NCI-H2196 (cell line): ENCODE data around the gene PLA2G15.

Source experiments
- DNase-seq: peaks from one replicate; lab custom pipeline; 2025; ENCODE audit not compliant: unreplicated experiment; lab: John Stamatoyannopoulos, UW

Gene PLA2G15, protein sequence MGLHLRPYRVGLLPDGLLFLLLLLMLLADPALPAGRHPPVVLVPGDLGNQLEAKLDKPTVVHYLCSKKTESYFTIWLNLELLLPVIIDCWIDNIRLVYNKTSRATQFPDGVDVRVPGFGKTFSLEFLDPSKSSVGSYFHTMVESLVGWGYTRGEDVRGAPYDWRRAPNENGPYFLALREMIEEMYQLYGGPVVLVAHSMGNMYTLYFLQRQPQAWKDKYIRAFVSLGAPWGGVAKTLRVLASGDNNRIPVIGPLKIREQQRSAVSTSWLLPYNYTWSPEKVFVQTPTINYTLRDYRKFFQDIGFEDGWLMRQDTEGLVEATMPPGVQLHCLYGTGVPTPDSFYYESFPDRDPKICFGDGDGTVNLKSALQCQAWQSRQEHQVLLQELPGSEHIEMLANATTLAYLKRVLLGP

DNA sequence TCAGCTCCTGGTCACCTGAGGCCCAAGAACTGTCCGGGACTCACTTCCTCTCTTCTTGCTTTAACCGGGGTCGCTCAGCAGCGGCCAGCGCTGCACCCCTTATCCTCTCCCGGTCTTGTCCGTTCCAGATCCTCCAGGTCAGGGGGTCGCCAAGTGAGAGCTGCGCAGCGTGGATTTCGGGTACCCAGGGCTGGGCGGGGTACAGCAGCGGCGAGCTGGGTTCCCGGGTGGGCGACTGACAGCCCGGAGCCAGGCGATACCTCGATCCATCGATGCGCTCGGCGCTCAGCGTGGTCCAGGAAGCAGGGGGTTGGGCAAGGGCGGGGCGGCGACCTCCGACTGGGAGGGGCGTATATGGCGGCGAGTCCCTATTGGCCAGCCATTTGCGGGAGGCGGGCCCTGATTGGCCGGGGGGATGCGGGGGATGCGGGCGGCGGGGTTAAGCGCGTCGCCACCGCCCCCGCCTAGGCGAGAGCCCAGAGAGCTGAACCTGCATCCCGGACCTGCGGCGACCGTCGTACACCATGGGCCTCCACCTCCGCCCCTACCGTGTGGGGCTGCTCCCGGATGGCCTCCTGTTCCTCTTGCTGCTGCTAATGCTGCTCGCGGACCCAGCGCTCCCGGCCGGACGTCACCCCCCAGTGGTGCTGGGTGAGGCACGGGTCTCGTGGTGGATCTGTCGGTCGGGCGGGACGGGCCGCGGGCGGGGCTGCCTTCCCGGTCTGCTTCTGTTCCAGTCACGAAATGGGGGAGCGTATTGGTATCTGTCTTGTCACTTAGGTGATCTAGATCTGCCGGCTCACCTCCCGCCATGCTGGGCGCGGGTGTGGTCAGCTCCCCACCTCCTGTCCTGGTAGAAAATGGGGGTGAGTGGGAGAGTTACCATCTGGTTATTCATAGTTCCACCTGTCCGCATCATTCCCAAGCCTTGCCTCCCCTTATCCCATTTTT lies at the start of gene PLA2G15:
Gene PLA2G15, plus strand, starts transcription at position 471 of the 951 bp plus-strand sequence. Its CDS starts 54 bp downstream, at position 525.
- DNase-seq: peak; percentile 72

DNA sequence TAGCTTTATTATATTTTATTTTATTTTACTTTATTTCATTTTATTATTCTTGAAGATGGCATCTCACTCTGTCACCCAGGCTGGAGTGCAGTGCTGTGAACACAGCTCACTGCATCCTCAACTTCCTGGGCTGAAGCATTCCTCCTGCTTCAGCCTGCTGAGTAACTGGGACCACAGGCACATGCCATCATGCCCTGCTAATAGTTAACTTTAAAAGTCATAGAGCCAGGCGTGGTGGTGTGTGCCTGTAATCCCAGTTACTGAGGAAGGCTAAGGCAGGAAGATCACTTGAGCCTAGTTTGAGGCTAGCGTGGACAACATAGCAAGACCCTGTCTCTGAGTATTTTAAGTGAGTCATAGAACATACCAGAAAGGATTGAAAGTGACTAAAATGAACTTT lies 47.9 kb upstream of the PLA2G15 start:
- DNase-seq: no peak

DNA sequence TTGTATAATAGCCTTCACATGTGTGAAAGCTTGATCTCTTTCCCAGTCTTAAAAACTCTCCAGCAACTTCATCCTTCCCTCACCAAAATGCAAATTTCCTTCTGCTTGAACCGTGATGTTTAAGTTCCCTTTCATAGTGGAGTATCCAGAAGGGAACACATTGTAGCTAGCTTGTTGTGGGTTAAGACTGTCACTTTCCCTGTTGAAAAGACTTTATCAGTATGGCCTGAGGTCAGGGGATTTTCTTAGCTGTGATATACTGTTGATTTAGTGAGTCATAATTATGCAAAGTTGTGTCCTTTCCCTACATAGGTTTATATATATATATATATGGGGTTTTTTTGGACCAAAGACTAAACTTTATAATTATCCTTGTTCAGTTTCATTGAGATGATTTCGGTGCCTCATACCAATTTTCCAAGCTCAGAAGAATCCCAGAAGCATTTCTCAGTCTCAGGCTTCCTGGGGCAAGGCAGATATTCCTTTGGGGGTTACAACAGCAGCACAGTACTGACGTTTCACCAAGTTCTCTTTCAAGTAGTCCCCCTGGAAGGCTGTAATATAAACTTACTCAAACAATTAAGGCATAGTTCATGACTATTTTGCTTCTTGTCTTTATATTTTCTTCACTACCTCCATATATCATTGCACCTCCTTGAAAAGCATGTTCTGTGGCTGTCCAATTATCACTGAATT lies 44.9 kb upstream of the PLA2G15 start:
- DNase-seq: no peak

DNA sequence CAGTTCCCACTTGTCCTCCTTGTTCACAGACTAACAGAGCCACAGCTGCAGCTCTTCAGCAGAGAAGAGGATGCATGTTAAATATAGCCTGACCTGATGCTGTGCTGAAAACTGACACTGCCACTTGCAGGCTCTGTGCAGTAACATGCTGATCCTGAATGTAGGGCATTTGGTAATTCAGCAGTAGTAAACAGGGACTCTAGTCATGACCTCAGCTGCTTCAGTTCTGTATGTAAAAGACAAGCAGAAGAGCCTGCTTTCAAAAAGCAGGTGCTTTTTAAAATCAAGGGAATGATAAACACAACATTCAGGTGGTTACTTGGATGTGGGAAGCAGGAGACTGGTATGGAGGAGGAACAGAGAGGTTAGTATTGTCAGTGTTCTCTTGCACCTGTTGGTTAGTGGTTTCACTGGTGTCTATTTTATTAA lies 43.1 kb upstream of the PLA2G15 start:
- peak; percentile 28 for DNase-seq

DNA sequence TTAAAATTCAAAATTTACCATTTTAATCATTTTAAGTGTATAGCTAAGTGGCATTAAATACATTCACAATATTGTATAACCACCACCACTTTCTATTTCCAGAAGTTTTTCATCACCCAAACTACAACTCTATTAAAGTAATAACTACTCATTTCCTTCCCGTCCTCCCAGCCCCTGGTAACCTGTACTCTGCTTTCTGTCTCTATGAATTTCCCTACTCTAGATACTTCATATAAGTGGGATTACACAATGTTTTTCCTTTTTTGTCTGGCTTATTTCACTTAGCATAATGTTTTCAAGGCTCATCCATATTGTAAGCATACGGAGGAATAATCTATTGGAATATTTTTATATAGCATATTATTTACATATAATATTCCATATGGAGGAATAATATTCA lies 38.9 kb upstream of the PLA2G15 start:
- DNase-seq: no peak

DNA sequence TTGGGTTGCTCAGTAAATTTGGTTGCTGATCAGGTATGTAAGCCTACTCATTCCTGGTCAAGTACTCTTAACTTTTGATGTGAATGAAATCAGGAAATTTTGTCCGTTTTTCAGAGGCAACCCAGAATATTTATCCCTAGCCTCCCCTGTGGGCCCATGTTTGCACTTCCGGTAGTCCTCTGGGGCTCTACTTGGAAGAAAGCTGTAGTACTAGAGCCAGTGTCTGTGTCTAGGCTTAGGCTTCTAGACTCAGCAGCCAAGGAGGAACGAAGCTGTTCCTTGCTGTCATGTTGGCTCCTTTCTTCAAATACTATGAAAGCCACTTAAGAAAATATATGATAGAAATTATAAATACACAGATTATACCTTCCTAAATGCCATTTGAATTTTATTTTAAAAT lies 30.4 kb upstream of the PLA2G15 start:
- no peak for DNase-seq

DNA sequence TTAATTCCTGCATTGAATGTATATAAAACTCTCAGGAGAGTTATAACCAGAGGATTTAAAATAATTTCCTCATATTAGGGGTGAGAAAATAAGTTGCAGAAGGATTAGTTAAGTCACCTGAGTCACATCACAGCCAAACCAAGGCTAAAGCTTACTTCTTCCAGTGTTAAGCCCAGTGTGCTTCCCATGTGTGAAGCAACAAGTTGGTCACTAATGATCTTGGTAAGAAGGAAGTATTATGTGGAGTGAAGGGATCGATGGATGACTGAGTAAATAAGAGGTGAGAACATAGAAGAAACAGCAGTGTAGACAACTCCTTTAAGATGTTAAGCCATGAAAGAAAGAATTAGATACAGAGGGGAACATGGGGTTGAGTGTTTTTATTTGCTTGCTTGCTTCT lies 29.9 kb upstream of the PLA2G15 start:
- DNase-seq: no peak

DNA sequence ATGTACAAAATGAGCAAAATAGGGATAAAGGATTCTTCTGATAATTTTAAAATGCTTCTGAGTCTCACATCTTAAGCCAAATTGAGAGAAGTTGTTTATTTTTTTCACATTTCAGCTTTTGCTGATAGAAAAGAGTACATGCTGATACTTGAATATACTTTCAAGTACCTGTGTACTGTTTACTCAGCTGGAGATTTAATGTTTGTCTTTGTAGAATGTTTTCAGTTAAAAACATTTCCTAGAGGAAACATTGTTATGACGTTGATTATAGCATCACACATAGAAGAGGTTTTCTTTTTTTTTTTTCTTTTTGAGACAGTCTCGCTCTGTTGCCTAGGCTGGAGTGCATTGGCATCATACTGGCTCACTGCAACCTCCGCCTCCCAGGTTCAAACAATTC lies 28.9 kb upstream of the PLA2G15 start:
- no peak for DNase-seq

DNA sequence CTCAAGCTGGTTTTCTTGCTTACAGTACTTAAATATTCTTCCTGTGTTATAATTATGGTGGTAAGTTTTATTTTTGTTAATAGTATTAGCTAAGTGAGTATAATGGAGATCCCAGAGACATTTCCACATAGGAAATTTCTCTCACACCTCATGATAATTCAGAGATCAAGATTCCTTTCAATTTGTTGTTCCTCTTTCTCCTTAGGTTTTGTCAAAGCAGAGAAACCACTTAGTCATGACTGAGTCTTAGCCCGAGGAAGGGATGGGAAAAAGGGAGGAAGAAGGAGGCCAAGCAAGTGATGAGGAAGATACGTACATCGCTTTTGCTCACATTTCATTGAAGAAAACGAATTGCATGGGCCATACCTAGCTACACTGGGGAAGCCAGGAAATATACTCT lies 27.7 kb upstream of the PLA2G15 start:
- no peak for DNase-seq

DNA sequence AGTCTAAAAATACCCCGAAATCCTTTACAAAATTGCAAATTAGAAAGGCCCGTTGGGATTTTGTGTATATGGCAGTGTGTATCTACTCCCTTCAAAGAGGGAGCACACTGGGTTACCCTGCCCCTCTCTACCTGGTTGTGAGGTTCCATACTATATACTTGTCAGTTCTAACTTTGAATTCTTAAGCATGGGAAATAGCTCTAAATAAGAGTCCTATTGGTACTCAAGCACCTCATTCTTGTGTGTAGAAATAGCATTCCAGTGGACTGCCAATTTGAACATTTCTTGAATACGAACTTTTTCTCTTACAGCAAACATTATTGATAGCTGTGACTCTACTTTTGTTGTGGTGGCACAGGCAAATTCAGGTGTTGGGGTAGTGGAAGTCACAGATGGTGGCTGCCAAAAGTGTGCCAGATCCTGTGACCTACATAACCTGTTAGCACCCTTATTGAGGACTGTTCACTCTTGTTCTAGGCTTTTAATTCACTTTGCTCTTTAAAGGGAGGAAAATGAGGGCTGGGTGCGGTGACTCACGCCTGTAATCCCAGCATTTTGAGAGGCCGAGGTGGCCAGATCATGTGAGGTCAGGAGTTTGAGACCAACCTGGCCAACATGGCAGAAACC lies 25.3 kb upstream of the PLA2G15 start:
- no peak for DNase-seq

DNA sequence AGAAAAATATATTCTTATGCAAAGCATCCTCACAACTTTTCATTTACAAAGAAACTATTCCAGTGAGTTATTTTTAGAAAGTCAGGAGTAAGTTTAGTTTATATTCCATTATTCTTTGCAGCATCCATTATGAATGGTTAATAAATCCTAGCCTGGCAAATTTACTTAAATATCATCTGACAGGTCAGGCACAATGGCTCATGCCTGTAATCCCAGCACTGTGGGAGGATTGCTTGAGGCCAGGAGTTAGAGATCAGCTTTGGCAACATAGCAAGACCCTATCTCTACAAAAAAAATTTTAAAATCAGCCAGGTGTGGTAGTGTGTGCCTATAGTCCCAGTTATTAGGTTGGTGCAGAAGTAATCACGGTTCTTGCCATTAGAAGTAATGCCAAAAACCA lies 22.1 kb upstream of the PLA2G15 start:
- DNase-seq: no peak

DNA sequence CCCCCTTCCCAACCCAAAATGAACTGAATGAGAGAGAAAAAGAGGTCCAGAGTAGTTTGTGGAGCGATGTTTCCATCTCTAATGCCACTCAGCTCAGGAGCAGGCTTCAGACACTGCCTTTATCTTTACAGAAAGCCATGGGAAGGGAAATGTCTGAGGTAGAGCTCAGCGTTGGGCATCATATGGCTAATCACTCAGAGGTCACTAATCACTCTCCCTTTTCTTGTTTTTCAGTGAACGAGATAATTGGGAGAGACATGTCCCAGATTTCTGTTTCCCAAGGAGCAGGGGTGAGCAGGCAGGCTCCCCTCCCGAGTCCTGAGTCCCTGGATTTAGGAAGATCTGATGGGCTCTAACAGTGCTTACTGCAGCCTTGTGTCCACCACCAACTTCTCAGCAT lies 19.1 kb upstream of the PLA2G15 start:
- no peak for DNase-seq

DNA sequence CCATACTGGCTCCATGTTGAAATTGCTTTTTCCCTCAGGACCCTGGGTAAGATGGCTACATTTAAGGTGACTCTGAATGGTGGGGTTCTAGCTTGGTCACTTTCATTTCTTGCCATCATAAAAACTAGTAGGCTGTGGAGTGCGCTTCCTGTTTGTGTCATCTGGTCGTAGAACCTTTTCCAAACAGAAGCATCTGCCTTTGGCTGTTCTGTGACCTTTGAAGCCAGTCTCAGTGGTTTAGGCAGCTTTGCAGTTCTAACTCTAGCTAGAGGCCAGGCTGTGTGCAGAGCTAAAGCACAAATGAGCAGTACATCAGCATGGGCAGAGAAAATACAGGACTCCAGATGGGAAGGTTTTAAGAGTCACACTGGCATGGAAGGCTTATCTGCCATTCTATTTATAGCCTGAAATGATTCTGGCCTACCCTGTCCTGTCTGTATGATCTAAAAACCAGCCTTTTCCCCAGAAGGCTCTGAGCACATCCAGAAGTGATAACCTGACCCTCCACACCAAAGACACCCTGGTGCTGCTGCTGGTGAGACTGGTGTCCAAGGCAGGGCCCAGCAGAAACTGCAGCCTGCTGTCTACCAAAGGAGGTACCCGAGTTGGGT lies 17.9 kb upstream of the PLA2G15 start:
- no peak for DNase-seq

DNA sequence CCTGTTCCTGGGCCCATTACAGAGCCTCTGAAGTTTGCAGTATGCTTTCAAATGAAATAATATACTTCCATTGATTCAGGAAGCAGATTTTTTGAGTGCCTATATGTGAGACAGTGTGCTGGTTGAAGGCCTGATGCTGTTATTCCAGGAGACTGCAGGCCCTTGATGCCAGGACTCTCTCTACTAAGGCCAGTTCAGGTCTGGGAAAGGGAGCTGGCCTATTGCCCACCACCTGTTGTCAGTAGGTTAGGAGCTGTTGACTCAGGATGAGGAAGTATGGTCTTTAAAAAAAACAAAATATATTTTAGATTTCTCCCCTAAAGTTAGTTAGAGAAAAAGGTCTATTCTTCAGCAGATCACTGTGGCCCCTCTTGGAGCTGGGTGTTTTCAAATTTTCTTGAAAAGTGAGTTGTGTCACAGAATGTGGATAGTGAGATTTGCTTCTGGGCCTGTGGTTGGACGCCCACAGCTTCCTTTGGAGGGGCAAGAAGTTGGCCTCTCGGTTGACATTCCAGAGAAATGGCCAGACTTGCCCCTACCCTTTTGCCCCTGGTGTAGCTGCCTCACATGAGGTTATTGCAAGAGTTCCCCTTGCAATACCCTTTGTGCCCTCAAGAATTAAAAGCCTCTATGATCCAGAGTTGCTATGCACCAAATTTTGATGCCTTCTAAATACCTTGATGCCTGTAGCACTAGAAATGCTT lies 17.2 kb upstream of the PLA2G15 start:
- no peak for DNase-seq

DNA sequence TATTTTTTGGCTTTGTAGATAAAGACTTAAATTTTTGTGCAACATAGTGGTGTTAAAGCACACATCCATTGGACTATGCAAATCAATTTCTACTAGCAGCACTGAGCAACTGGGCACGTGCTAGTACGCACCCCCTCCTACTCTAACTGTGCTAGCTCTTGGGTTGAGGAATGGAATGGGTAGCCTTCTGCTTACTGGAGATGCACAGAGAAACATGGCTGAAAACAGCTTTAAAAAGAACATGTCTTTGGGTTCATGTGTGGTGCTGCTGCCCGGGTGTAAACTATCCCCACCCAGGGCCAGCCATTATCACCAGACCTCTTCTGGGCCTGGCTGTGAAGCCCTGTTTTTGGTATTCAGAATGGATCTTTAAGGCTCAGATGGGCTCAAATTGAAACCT lies 16.5 kb upstream of the PLA2G15 start:
- DNase-seq: no peak

DNA sequence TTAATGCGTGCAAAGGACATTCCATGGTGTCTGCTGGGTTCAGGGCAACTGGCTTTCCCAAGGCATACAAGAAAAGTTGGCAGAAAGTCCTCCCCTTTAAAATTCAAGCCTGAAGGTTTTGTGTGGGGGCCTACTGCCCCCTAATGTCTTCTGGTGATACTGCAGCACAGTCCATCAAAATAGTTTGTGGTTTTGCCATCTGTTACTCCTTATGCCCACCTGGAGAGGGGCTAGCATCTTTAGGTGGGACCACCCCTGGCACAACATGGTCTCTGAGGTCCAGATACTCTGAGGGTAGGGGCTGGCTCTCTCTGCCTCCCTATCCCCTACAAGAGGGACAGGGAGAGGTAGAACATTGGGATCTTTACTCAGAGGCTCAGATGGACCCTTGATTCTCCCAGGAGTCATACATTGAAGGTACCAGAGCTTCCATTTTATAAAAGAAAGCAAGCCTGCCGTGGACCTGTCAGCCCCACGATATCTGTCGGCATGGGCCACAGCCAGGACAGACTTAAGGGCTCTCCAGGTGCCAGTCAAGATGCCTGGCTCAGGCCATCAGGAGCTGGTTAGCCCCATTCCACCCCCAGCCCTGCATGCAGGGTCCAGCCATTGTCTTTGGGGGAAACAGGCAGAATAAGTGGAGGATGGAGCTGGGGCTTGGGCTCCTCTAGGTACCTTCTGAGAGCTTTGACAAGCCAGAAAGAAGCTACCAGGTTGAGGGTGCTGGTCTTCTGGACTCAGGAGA lies 15.6 kb upstream of the PLA2G15 start:
- DNase-seq: peak; percentile 32

DNA sequence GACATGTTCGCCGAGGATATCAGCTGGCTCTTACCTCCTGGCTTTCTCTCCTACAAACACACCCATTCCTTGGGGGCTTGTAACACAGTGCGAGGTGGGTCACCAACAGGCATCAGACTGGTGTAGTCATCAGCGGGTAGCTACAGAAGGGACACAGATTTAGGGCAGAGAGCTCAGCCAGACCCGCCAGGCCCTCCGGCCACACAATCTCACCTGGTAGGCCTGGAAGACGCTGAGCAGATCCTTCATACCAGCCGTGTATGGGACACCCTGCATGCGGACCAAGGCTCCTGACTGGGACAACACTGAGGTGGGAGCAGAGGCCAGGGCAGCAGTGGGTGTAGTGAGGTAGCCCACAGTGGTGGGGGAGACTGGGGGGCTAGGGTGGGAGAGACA lies 15.0 kb upstream of the PLA2G15 start:
- no peak for DNase-seq

DNA sequence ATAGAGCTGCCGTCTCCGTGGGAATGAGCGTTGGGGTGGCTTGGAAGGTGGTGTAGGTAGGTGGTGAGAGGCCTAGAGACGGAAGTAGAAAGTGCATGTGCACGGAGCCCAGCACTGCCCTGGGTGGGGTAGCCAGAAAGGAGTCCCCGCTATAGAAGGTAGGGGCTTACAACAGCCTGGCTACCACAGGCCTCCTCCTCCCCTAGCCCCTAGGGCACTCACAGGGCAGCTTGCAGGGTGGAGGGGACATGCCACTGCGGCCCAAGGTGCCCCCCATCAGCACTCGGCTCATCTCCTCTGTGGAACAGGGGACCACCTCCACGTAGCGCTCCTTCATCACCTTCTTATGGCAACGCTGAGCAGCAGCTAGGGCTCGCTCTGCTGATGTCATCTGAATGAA lies 14.2 kb upstream of the PLA2G15 start:
- no peak for DNase-seq
